Mesenteric fat pad (tissue), 1 donor: ENCODE data around the gene CD160. TPM values are rescaled to one million over a fixed set of nuclear protein-coding genes. Genes with fewer than 3 reads are reported as not detected.
"Not testable (repeated sequence)": the region's sequence is repeated elsewhere in the genome, so short reads cannot be mapped to it uniquely, and the experiment has no call there.

Experiments
- DNase-seq: peaks from one replicate; pipeline ENCODE4 v3.0.0-alpha.2; 2020; ENCODE audit warnings: low spot score
- total RNA-seq: library from RNA; stranded (reverse); fragmentation: NEBNext Ultra II Directional; extraction: Animal tissue kit (Norgen Biotek cat#: 25700); gene quantifications from one replicate; pipeline ENCODE4 v1.2.1, GENCODE V29; 2021
- donor health status: DM: yes; HTN: yes; CAD: no.

Gene CD160
- total RNA-seq, 1 donor from 2014 or later: not detected

- no peak for DNase-seq
Measured at GRCh38 chr1:145758575-145758974, 39.3 kb downstream of the CD160 start.

- DNase-seq: no peak
Measured at GRCh38 chr1:145759721-145760120, 40.4 kb downstream of the CD160 start.

GRCh38 chr1:145760395-145760949, 41.2 kb downstream of the CD160 start:
- not testable (repeated sequence) for DNase-seq

GRCh38 chr1:145761498-145761897, 42.2 kb downstream of the CD160 start:
- DNase-seq: not testable (repeated sequence)

- not testable (repeated sequence) for DNase-seq
Measured at GRCh38 chr1:145762001-145762400, 42.7 kb downstream of the CD160 start.

GRCh38 chr1:145764231-145764940, 45.1 kb downstream of the CD160 start:
- not testable (repeated sequence) for DNase-seq

GRCh38 chr1:145765127-145765526, 45.8 kb downstream of the CD160 start:
- DNase-seq: not testable (repeated sequence)

GRCh38 chr1:145765585-145766360, 46.5 kb downstream of the CD160 start:
- DNase-seq: not testable (repeated sequence)

GRCh38 chr1:145766926-145767325, 47.6 kb downstream of the CD160 start:
- DNase-seq: not testable (repeated sequence)

- DNase-seq: not testable (repeated sequence)
Measured at GRCh38 chr1:145768004-145768403, 48.7 kb downstream of the CD160 start.

GRCh38 chr1:145771056-145771455, 51.8 kb downstream of the CD160 start:
- DNase-seq: no peak

GRCh38 chr1:145773423-145773822, 54.1 kb downstream of the CD160 start:
- no peak for DNase-seq

GRCh38 chr1:145777357-145778145, 58.3 kb downstream of the CD160 start:
- DNase-seq: no peak

- no peak for DNase-seq
Measured at GRCh38 chr1:145778146-145778540, 58.8 kb downstream of the CD160 start.

- DNase-seq: no peak
Measured at GRCh38 chr1:145782272-145783099, 63.2 kb downstream of the CD160 start.

- no peak for DNase-seq
Measured at GRCh38 chr1:145784409-145784808, 65.1 kb downstream of the CD160 start.

- DNase-seq: no peak
Measured at GRCh38 chr1:145785547-145785946, 66.2 kb downstream of the CD160 start.

- no peak for DNase-seq
Measured at GRCh38 chr1:145786271-145786670, 67.0 kb downstream of the CD160 start.

GRCh38 chr1:145788580-145788979, 69.3 kb downstream of the CD160 start:
- DNase-seq: no peak
